ENCODE results near the gene ZNF570.

ZNF570 gene

GRCh38 chr19:37506387-37507166, 37.4 kb downstream of the ZNF570 start, which contains the start of gene ZNF793:
Gene ZNF793 (plus strand): TSS chr19:37506939. CDS start chr19:37523440, 16,501 bp downstream.
- H3K36me3 ChIP-seq (ENCODE audit: control insufficient read depth in 2 of 2, insufficient read depth in 1 of 2, low read length in 2 of 2), result peaks cover 29 to 33% of the 10 kb centered on the region in 2 experiments
- peak within 1 kb of the TSS; percentile 68 for H3K27ac ChIP-seq (ENCODE audit: extremely low read depth, low read depth, low read length)
- no peaks in the 10 kb centered on the region; the same call in 1 of the 2 replicates for H3K9me3 ChIP-seq (ENCODE audit: control insufficient read depth, insufficient read depth, low read depth, low read length)
- POLR2A ChIA-PET, result interaction anchor here (0.6 to 2.8 kb wide), 21 partner anchors 9 to 1334 kb away, joined by 3 to 29 read pairs (median 4); partner anchors contain the start of genes SIPA1L3, ZFP30, ZNF420 and ZNF527
- CTCF ChIA-PET, result interaction anchor here (0.6 kb wide), 1 partner anchor 341 kb away, joined by 3 read pairs; no protein-coding TSS in a partner anchor
- peak within 1 kb of the TSS; percentile 53 for H3K4me3 ChIP-seq (ENCODE audit: low read depth, low read length)
- H3K4me1 ChIP-seq (ENCODE audit: control insufficient read depth, insufficient read depth, low read length), result no peaks in the 10 kb centered on the region
- TF ChIP-seq ZNF223 (tag by site-specific recombination; IDR thresholded peaks at IDR 0.05) (no peak), GLIS1 (tag by site-specific recombination; IDR thresholded peaks at IDR 0.05) (no peak), MZF1 (tag by site-specific recombination; IDR thresholded peaks at IDR 0.05; ENCODE audit: borderline replicate concordance) (peak; percentile 15), SP2 (tag by site-specific recombination; IDR thresholded peaks at IDR 0.05) (peak; percentile 66), ZNF518A (tag by site-specific recombination; conservative IDR thresholded peaks at IDR 0.05; ENCODE audit: low read depth) (peak; percentile 54), YY2 (tag by site-specific recombination; IDR thresholded peaks at IDR 0.05) (peak; percentile 100), ZBTB17 (tag by site-specific recombination; IDR thresholded peaks at IDR 0.05) (peak; percentile 96), ZNF404 (tag by site-specific recombination; IDR thresholded peaks at IDR 0.05) (no peak), EGR2 (tag by site-specific recombination; IDR thresholded peaks at IDR 0.05; ENCODE audit: low read depth) (peak; percentile 90), ZNF624 (tag by site-specific recombination; IDR thresholded peaks at IDR 0.05) (peak; percentile 74; the same call in 1 of the 2 replicates), TCF7L2 (IDR thresholded peaks at IDR 0.05; ENCODE audit: borderline replicate concordance, low read depth, low read length) (peak; percentile 95), ZNF596 (tag by site-specific recombination; IDR thresholded peaks at IDR 0.05) (no peak; the same call in 1 of the 2 replicates), ZNF433 (tag by site-specific recombination; IDR thresholded peaks at IDR 0.05; ENCODE audit: low read depth) (no peak), ZNF19 (tag by site-specific recombination; IDR thresholded peaks at IDR 0.05; ENCODE audit: low read depth) (peak; percentile 84; the same call in 1 of the 2 replicates), MEIS1 (CRISPR knock-in tag; IDR thresholded peaks at IDR 0.05; ENCODE audit: borderline replicate concordance) (no peak), ZNF510 (tag by site-specific recombination; IDR thresholded peaks at IDR 0.05; ENCODE audit: insufficient replicate concordance) (no peak), ZNF580 (tag by site-specific recombination; IDR thresholded peaks at IDR 0.05) (peak; percentile 96), ZNF449 (tag by site-specific recombination; IDR thresholded peaks at IDR 0.05) (peak; percentile 39; the same call in 1 of the 2 replicates), ZNF768 (tag by site-specific recombination; IDR thresholded peaks at IDR 0.05) (no peak; the same call in 1 of the 2 replicates), ZBTB49 (tag by site-specific recombination; IDR thresholded peaks at IDR 0.05; ENCODE audit: low read depth) (no peak), ZNF239 (tag by site-specific recombination; IDR thresholded peaks at IDR 0.05) (no peak), IKZF3 (tag by site-specific recombination; IDR thresholded peaks at IDR 0.05) (no peak), ZNF473 (tag by site-specific recombination; IDR thresholded peaks at IDR 0.05) (no peak), REPIN1 (tag by site-specific recombination; IDR thresholded peaks at IDR 0.05; ENCODE audit: low read depth) (peak; percentile 85; the same call in 1 of the 2 replicates), HOXD13 (CRISPR knock-in tag; IDR thresholded peaks at IDR 0.05; ENCODE audit: borderline replicate concordance) (no peak), INSM2 (tag by site-specific recombination; IDR thresholded peaks at IDR 0.05) (peak; percentile 74)

All from HEK293 (cell line).